GM21717 (cell line): ENCODE data around the gene OVAAL.

ENCODE experiments used
- ATAC-seq: cut with Tn5 transposase; IDR thresholded peaks from one replicate; pipeline ENCODE4 v1.9.1; 2021; ENCODE audit warnings: mild to moderate bottlenecking, moderate library complexity; ENCODE audit not compliant: unreplicated experiment

The OVAAL gene

GRCh38 chr1:180568184-180568583 lies 9.4 kb downstream of the OVAAL start:
- ATAC-seq = no peak

- no peak for ATAC-seq
Measured at GRCh38 chr1:180571060-180571831, 12.5 kb downstream of the OVAAL start.

GRCh38 chr1:180571832-180572636 lies 13.3 kb downstream of the OVAAL start:
- peak; percentile 55 for ATAC-seq

GRCh38 chr1:180572760-180573159 lies 14.0 kb downstream of the OVAAL start:
- ATAC-seq = no peak

- no peak for ATAC-seq
Measured at GRCh38 chr1:180574031-180574713, 15.4 kb downstream of the OVAAL start.

GRCh38 chr1:180577361-180577760 lies 18.6 kb downstream of the OVAAL start:
- ATAC-seq = no peak

GRCh38 chr1:180579961-180580611 lies 21.3 kb downstream of the OVAAL start:
- ATAC-seq = no peak

GRCh38 chr1:180581635-180582039 lies 22.9 kb downstream of the OVAAL start:
- ATAC-seq = no peak

- no peak for ATAC-seq
Measured at GRCh38 chr1:180584869-180585268, 26.1 kb downstream of the OVAAL start.

- no peak for ATAC-seq
Measured at GRCh38 chr1:180585994-180586359, 27.2 kb downstream of the OVAAL start.

- no peak for ATAC-seq
Measured at GRCh38 chr1:180586671-180587155, 27.9 kb downstream of the OVAAL start.

- no peak for ATAC-seq
Measured at GRCh38 chr1:180588121-180588520, 29.4 kb downstream of the OVAAL start.

GRCh38 chr1:180590889-180591288 lies 32.1 kb downstream of the OVAAL start:
- no peak for ATAC-seq

- no peak for ATAC-seq
Measured at GRCh38 chr1:180593382-180593781, 34.6 kb downstream of the OVAAL start.

- ATAC-seq = no peak
Measured at GRCh38 chr1:180594723-180595122, 36.0 kb downstream of the OVAAL start.

GRCh38 chr1:180595966-180596365 lies 37.2 kb downstream of the OVAAL start:
- ATAC-seq = no peak

- ATAC-seq = no peak
Measured at GRCh38 chr1:180597520-180597919, 38.8 kb downstream of the OVAAL start.

GRCh38 chr1:180598333-180598974 lies 39.7 kb downstream of the OVAAL start:
- ATAC-seq = no peak

GRCh38 chr1:180600343-180600742 lies 41.6 kb downstream of the OVAAL start:
- ATAC-seq = no peak

- no peak for ATAC-seq
Measured at GRCh38 chr1:180601512-180601911, 42.7 kb downstream of the OVAAL start.
